Keratinocyte (primary cell): ENCODE measurements around the gene EFCAB6. TPM values are rescaled to one million over a fixed set of nuclear protein-coding genes. Genes with fewer than 3 reads are reported as not detected.

ENCODE experiments used
- DNase-seq: peaks from one replicate; pipeline ENCODE4 v3.0.0-alpha.2; 2011; ENCODE audit warnings: low read depth, missing footprints, low spot score
- FAIRE-seq: peaks from 2 replicates; lab custom pipeline; 2011; peaks lifted over from hg19 to GRCh38; lab: Jason Lieb, UNC
- H2AFZ ChIP-seq: 2 replicates; pipeline ENCODE4 v1.6.0; 2012; ENCODE audit warnings: low read length, control low read depth, inconsistent platforms; ENCODE audit not compliant: control insufficient read depth
- H3K27ac ChIP-seq: 2 replicates; pipeline ENCODE4 v1.5.1; 2011; ENCODE audit warnings: low read length; ENCODE audit not compliant: control insufficient read depth, insufficient read depth
- H3K27me3 ChIP-seq: 3 replicates; pipeline ENCODE4 v1.6.0; 2011; ENCODE audit warnings: low read length; ENCODE audit not compliant: control insufficient read depth, insufficient read depth; ENCODE audit errors: extremely low read depth
- H3K36me3 ChIP-seq, 2 experiments: 2 replicates in 1 of 2; 3 replicates in 1 of 2; pipeline ENCODE4 v1.5.1; 2011; ENCODE audit warnings: low read length in 2 of 2, mild to moderate bottlenecking in 1 of 2; ENCODE audit not compliant: control insufficient read depth in 2 of 2, insufficient read depth in 2 of 2; ENCODE audit errors: extremely low read depth in 1 of 2
- H3K4me1 ChIP-seq: 3 replicates; pipeline ENCODE4 v1.5.1; 2011; ENCODE audit warnings: low read length; ENCODE audit not compliant: control insufficient read depth, insufficient read depth; ENCODE audit errors: extremely low read depth
- H3K4me2 ChIP-seq: 3 replicates; pipeline ENCODE4 v1.6.0; 2011; ENCODE audit warnings: low read depth, low read length; ENCODE audit not compliant: control insufficient read depth, insufficient read depth; ENCODE audit errors: extremely low read depth
- H3K4me3 ChIP-seq, 3 experiments: fragments of 200-600 bp in 1 of 3; sonication (generic) in 1 of 3; 2 replicates in 2 of 3; 3 replicates in 1 of 3; pipeline ENCODE4 v1.5.1; 2011 to 2016; ENCODE audit warnings: low read length in 3 of 3, mild to moderate bottlenecking in 3 of 3, control low read depth in 2 of 3, inconsistent platforms in 1 of 3, low read depth in 1 of 3, mixed read lengths in 1 of 3, mixed run types in 1 of 3, moderate library complexity in 1 of 3; ENCODE audit not compliant: control insufficient read depth in 2 of 3, insufficient read depth in 2 of 3; ENCODE audit errors: extremely low read depth in 1 of 3
- H3K79me2 ChIP-seq: 2 replicates; pipeline ENCODE4 v1.6.0; 2012; ENCODE audit warnings: low read length; ENCODE audit not compliant: control insufficient read depth, insufficient read depth
- H3K9ac ChIP-seq: 3 replicates; pipeline ENCODE4 v1.6.0; 2011; ENCODE audit warnings: low read length; ENCODE audit not compliant: control insufficient read depth, insufficient read depth; ENCODE audit errors: extremely low read depth
- H3K9me1 ChIP-seq: 3 replicates; pipeline ENCODE4 v1.6.0; 2011; ENCODE audit warnings: low read length; ENCODE audit not compliant: control insufficient read depth, insufficient read depth; ENCODE audit errors: extremely low read depth
- H3K9me3 ChIP-seq: 2 replicates; pipeline ENCODE4 v1.5.1; 2012; ENCODE audit warnings: low read depth, low read length; ENCODE audit not compliant: control insufficient read depth
- H4K20me1 ChIP-seq: 3 replicates; pipeline ENCODE4 v1.6.0; 2011; ENCODE audit warnings: low read length; ENCODE audit not compliant: control insufficient read depth, insufficient read depth; ENCODE audit errors: extremely low read depth
- EZH2 ChIP-seq: IDR thresholded peaks from one replicate; pipeline ENCODE4 v1.6.1; 2012; ENCODE audit warnings: inconsistent platforms, mild to moderate bottlenecking, low read length, moderate library complexity
- dilution Hi-C: fragments of 300-500 bp; cut with MboI; formaldehyde crosslinking; loops from one replicate; pipeline ENCODE4 v1.7.0; 2020; ENCODE audit warnings: low sequenced_read_pairs; ENCODE audit not compliant: extremely low pct_ligation_motif_present
- polyA plus RNA-seq, 5 experiments: library from polyadenylated mRNA; depleted of rRNA in 3 of 5; stranded (reverse) in 3 of 5; stranded (forward) in 1 of 5; unstranded in 1 of 5; fragments of >200 nt; gene quantifications; 1 replicate in 1 of 5; 2 replicates in 3 of 5; 3 replicates in 1 of 5; pipeline versions ENCODE4 v1.2.1 to v1.2.3, GENCODE V29; 2011 to 2012; ENCODE audit warnings: missing spikeins in 2 of 5, low read depth in 1 of 5, low replicate concordance in 1 of 5
- TF ChIP-seq, protein P1 (sequence below), 3 experiments: IDR thresholded peaks in 1 of 3; conservative IDR thresholded peaks in 1 of 3; optimal IDR thresholded peaks in 1 of 3; 2 replicates in 2 of 3; 3 replicates in 1 of 3; pipeline versions ENCODE3 to v1.5.1; 2011; ENCODE audit warnings: low read length in 3 of 3, mild to moderate bottlenecking in 3 of 3, moderate library complexity in 2 of 3, control low read depth in 1 of 3, inconsistent platforms in 1 of 3; ENCODE audit not compliant: insufficient read depth in 2 of 3; ENCODE audit errors: extremely low read depth in 1 of 3

Gene EFCAB6
- polyA plus RNA-seq, 1 donor (not counting 4 experiments of a cell fraction or from before 2014, with no cell fraction given): 0.18 TPM

DNA sequence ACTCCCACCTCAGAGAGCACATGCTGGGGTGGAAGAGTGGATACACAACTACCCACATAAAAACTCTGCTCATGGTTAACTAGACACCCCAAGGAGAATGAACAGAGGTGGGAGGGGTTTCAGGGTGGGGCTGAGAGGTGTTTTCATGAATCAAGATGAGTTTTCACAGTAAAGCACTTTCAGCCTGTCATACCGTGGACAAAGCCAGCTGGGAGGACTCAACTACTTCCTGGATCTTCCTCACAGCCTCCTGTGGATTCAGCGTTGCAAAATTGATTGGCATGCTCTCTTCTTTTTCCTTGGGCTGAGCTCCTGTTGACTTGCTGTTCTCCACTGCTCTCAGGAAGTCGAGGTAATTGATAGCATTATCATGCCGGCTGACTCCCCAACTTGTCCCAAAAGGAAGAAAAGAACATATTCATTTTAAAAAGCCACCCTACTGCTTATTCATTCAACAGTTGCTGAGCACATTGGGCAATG is 231.8 kb downstream of the EFCAB6 start:
- Histone ChIP-seq H3K4me2 (no peak overlapping the region), H3K27me3 (peaks cover 10% of the 10 kb centered on the region), H3K4me1 (no peaks in the 10 kb centered on the region), H3K27ac (no peak overlapping the region), H3K4me3 (no peak overlapping the region), H3K79me2 (no peaks in the 10 kb centered on the region), H3K9me1 (no peaks in the 10 kb centered on the region), H2AFZ (no peak overlapping the region), H3K9me3 (no peaks in the 10 kb centered on the region), H3K36me3 (no peaks in the 10 kb centered on the region), H4K20me1 (no peaks in the 10 kb centered on the region), H3K9ac (no peak overlapping the region)
- TF ChIP-seq EZH2: no peak
- TF ChIP-seq, protein P1, sequence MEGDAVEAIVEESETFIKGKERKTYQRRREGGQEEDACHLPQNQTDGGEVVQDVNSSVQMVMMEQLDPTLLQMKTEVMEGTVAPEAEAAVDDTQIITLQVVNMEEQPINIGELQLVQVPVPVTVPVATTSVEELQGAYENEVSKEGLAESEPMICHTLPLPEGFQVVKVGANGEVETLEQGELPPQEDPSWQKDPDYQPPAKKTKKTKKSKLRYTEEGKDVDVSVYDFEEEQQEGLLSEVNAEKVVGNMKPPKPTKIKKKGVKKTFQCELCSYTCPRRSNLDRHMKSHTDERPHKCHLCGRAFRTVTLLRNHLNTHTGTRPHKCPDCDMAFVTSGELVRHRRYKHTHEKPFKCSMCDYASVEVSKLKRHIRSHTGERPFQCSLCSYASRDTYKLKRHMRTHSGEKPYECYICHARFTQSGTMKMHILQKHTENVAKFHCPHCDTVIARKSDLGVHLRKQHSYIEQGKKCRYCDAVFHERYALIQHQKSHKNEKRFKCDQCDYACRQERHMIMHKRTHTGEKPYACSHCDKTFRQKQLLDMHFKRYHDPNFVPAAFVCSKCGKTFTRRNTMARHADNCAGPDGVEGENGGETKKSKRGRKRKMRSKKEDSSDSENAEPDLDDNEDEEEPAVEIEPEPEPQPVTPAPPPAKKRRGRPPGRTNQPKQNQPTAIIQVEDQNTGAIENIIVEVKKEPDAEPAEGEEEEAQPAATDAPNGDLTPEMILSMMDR (optimal IDR thresholded peaks at IDR 0.05 in 1 of 3, IDR thresholded peaks at IDR 0.05 in 1 of 3, conservative IDR thresholded peaks at IDR 0.05 in 1 of 3; ENCODE audit: extremely low read depth in 1 of 3, insufficient read depth in 2 of 3, low read length in 3 of 3): no peak
- dilution Hi-C loops: no loop called here
- DNase-seq: no peak
- FAIRE-seq: no peak

DNA sequence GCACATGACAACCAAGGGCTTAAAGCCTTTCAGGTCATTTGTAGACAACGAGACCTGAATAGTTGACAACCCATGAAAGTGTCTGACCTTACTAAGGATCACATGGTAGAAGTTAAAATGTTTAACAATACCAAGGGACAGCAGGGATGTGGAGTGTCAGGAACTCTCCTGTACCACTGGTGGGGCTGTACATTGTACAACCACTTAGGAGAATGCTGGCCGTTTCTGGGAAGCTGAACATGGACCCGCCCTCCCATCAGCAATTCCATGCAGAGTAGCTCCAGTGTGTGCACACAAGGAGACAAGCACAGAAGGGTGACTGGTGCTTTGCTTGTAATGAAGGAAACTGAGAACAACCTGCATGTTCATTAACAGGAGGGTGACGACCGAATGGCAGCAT is 237.4 kb downstream of the EFCAB6 start:
- no peak for FAIRE-seq
- no peak for DNase-seq
- Histone ChIP-seq H3K9me1 (no peaks in the 10 kb centered on the region), H4K20me1 (no peaks in the 10 kb centered on the region), H3K27me3 (peaks cover 10% of the 10 kb centered on the region), H3K4me3 (no peak overlapping the region), H3K9ac (no peak overlapping the region), H3K4me2 (no peak overlapping the region), H3K79me2 (no peaks in the 10 kb centered on the region), H2AFZ (no peak overlapping the region), H3K36me3 (no peaks in the 10 kb centered on the region), H3K27ac (no peak overlapping the region), H3K9me3 (no peaks in the 10 kb centered on the region), H3K4me1 (no peaks in the 10 kb centered on the region)
- dilution Hi-C loops: no loop called here
- TF ChIP-seq, protein P1 (optimal IDR thresholded peaks at IDR 0.05 in 1 of 3, IDR thresholded peaks at IDR 0.05 in 1 of 3, conservative IDR thresholded peaks at IDR 0.05 in 1 of 3; ENCODE audit: extremely low read depth in 1 of 3, insufficient read depth in 2 of 3, low read length in 3 of 3): no peak
- no peak for TF ChIP-seq EZH2
